Tibial nerve (tissue), 4 donors: ENCODE measurements around the gene FAM131B. TPM values are rescaled to one million over a fixed set of nuclear protein-coding genes. Genes with fewer than 3 reads are reported as not detected.

Experiments used
- DNase-seq, 2 donors: peaks; one replicate each; pipeline ENCODE4 v3.0.0-alpha.2; 2019; ENCODE audit warnings: low spot score in 2 of 2
- H3K27ac ChIP-seq, 4 donors: fragments of 200-600 bp; sonication (generic) in 3 of 4; one replicate each; pipeline ENCODE4 v1.5.1; 2017 to 2019; ENCODE audit warnings: mild to moderate bottlenecking in 1 of 4
- H3K27me3 ChIP-seq, 2 donors: fragments of 200-600 bp; sonication (generic) in 1 of 2; one replicate each; pipeline versions ENCODE4 v1.5.1 to v1.6.0; 2017 to 2019
- H3K36me3 ChIP-seq, 3 donors: fragments of 200-600 bp; sonication (generic); one replicate each; pipeline ENCODE4 v1.5.1; 2018 to 2019
- H3K4me1 ChIP-seq, 4 donors: fragments of 200-600 bp; sonication (generic) in 3 of 4; one replicate each; pipeline ENCODE4 v1.5.1; 2017 to 2019
- H3K4me3 ChIP-seq, 4 donors: fragments of 200-600 bp; sonication (generic) in 3 of 4; one replicate each; pipeline ENCODE4 v1.5.1; 2017 to 2019; ENCODE audit warnings: mild to moderate bottlenecking in 1 of 4, moderate library complexity in 1 of 4
- H3K9me3 ChIP-seq, 4 donors: fragments of 200-600 bp; sonication (generic) in 3 of 4; one replicate each; pipeline ENCODE4 v1.5.1; 2017 to 2019
- EP300 ChIP-seq, 2 donors: sonication (generic); formaldehyde crosslinking; IDR thresholded peaks; one replicate each; pipeline ENCODE4 v1.6.1; 2017; ENCODE audit warnings: antibody characterized with exemption in 2 of 2, mild to moderate bottlenecking in 1 of 2
- POLR2A ChIP-seq, 2 donors: fragments of 450-650 bp; IDR thresholded peaks; one replicate each; pipeline ENCODE4 v1.6.1; 2017; ENCODE audit warnings: antibody characterized with exemption in 2 of 2, mild to moderate bottlenecking in 2 of 2, moderate library complexity in 2 of 2
- WGBS, 2 donors: methylation state at CpG; one replicate each; pipeline ENCODE4 v1.1.5; 2018; 5-methylcytosine and 5-hydroxymethylcytosine counted together
- total RNA-seq, 4 donors: library from RNA; depleted of rRNA; stranded (reverse); fragments of >200 nt; gene quantifications; one replicate each; pipeline ENCODE4 v1.1.0, GENCODE V29; 2016
- TF ChIP-seq, protein P1 (sequence below), 5 experiments: fragments of 200-600 bp in 3 of 5; fragments of 450-650 bp in 2 of 5; sonication (generic) in 3 of 5; IDR thresholded peaks; one replicate each; pipeline ENCODE4 v1.5.1; 2016 to 2019; ENCODE audit warnings: antibody characterized with exemption in 5 of 5, mild to moderate bottlenecking in 3 of 5, moderate library complexity in 2 of 5

Gene FAM131B
- total RNA-seq, 4 donors from 2014 or later: 1.2 to 9.0 (median 1.5) TPM

DNA sequence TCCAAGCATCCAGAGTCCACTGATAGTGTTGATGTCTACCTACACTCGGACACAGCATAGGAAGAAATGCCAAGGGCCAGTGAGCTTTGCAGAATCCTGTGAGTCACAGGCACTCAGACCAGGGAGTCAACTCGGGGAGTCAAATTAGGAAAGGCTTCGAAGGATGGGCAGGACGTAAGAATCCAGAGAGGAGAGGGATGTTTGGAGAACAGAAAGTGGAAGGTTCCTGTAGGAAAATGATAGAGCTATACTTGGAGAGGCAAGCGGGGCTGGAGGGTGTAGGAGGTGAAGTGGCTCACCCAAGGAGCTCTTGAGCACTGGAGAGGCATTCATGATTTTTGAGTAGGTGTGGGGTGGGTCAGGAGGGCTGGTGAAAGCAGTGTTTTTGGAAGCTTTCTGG lies 21.6 kb upstream of the FAM131B start:
- no peak for DNase-seq
- Histone ChIP-seq H3K27me3 (no peaks in the 10 kb centered on the region), H3K4me1 (peaks cover 0 to 81% (median 50%) of the 10 kb centered on the region in 4 donors), H3K27ac (peak overlapping the region in 3 of 4 donors; percentile 50 to 99 (median 96)), H3K4me3 (peak overlapping the region in 1 of 4 donors; percentile 70), H3K9me3 (no peaks in the 10 kb centered on the region), H3K36me3 (peaks cover 0 to 24% (median 5%) of the 10 kb centered on the region in 3 donors)
- TF ChIP-seq, protein P1, sequence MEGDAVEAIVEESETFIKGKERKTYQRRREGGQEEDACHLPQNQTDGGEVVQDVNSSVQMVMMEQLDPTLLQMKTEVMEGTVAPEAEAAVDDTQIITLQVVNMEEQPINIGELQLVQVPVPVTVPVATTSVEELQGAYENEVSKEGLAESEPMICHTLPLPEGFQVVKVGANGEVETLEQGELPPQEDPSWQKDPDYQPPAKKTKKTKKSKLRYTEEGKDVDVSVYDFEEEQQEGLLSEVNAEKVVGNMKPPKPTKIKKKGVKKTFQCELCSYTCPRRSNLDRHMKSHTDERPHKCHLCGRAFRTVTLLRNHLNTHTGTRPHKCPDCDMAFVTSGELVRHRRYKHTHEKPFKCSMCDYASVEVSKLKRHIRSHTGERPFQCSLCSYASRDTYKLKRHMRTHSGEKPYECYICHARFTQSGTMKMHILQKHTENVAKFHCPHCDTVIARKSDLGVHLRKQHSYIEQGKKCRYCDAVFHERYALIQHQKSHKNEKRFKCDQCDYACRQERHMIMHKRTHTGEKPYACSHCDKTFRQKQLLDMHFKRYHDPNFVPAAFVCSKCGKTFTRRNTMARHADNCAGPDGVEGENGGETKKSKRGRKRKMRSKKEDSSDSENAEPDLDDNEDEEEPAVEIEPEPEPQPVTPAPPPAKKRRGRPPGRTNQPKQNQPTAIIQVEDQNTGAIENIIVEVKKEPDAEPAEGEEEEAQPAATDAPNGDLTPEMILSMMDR (IDR thresholded peaks at IDR 0.05): no peak
- WGBS, 2 donors: 38 to 52% methylated on average over 5 of the region's 5 CpGs

DNA sequence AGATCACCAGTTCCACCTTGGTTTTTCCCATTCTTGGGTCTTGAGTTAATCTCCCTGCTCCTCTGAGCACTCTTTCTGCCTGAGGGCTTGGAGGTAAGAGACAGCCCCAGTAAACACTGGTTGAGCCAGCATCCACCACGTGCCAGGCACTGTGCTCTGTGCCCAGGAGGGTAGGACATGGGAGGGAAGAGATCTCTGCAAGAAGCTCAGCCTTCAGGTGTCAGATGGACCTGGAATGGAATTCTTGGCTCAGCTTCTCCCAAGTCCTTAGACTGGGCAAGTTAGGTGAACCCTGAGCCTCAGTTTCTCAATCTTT lies 21.1 kb upstream of the FAM131B start:
- DNase-seq: no peak
- H3K9me3 ChIP-seq: no peaks in the 10 kb centered on the region
- peak overlapping the region in 3 of 4 donors; percentile 50 to 99 (median 96) for H3K27ac ChIP-seq
- TF ChIP-seq EP300 (IDR thresholded peaks at IDR 0.05) (no peak), POLR2A (IDR thresholded peaks at IDR 0.05) (no peak)
- TF ChIP-seq, protein P1 (IDR thresholded peaks at IDR 0.05): no peak
- H3K4me1 ChIP-seq: peaks cover 0 to 81% (median 50%) of the 10 kb centered on the region in 4 donors
- peaks cover 0 to 18% (median 5%) of the 10 kb centered on the region in 3 donors for H3K36me3 ChIP-seq
- no peaks in the 10 kb centered on the region for H3K27me3 ChIP-seq
- peak overlapping the region in 2 of 4 donors; percentile 70 to 96 for H3K4me3 ChIP-seq
- WGBS, 2 donors: 56 to 79% methylated on average over 1 of the region's 1 CpG

DNA sequence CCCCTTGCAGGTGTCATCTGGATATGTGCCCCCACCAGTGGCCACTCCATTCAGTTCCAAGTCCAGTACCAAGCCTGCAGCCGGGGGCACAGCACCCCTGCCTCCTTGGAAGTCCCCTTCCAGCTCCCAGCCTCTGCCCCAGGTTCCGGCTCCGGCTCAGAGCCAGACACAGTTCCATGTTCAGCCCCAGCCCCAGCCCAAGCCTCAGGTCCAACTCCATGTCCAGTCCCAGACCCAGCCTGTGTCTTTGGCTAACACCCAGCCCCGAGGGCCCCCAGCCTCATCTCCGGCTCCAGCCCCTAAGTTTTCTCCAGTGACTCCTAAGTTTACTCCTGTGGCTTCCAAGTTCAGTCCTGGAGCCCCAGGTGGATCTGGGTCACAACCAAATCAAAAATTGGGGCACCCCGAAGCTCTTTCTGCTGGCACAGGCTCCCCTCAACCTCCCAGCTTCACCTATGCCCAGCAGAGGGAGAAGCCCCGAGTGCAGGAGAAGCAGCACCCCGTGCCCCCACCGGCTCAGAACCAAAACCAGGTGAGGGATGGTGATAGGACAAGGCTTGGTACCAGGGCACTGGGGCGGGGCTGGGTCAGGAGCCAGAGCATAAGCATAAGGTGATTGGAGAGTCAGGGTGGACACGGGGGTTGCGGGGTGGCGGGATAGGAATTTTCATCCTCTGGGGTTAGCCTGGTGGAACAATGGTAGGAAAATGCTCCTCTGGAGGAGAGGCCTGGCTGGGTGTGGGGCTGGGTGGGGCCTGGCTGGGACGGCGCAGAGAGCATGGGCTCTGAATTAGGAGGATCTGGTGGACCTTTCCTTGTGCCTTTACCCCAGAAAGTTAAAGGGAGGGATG lies 20.5 kb upstream of the FAM131B start:
- H3K9me3 ChIP-seq: no peaks in the 10 kb centered on the region
- WGBS, 2 donors: 76 to 84% methylated on average over 15 of the region's 15 CpGs
- peaks cover 0 to 12% (median 0%) of the 10 kb centered on the region in 3 donors for H3K36me3 ChIP-seq
- H3K27ac ChIP-seq: peak overlapping the region; percentile 89 to 99 (median 97)
- peaks cover 0 to 77% (median 50%) of the 10 kb centered on the region in 4 donors for H3K4me1 ChIP-seq
- TF ChIP-seq, protein P1 (IDR thresholded peaks at IDR 0.05): no peak
- TF ChIP-seq EP300 (IDR thresholded peaks at IDR 0.05) (no peak), POLR2A (IDR thresholded peaks at IDR 0.05) (no peak)
- peak overlapping the region; percentile 70 to 96 (median 90) for H3K4me3 ChIP-seq
- no peak for DNase-seq
- no peaks in the 10 kb centered on the region for H3K27me3 ChIP-seq

DNA sequence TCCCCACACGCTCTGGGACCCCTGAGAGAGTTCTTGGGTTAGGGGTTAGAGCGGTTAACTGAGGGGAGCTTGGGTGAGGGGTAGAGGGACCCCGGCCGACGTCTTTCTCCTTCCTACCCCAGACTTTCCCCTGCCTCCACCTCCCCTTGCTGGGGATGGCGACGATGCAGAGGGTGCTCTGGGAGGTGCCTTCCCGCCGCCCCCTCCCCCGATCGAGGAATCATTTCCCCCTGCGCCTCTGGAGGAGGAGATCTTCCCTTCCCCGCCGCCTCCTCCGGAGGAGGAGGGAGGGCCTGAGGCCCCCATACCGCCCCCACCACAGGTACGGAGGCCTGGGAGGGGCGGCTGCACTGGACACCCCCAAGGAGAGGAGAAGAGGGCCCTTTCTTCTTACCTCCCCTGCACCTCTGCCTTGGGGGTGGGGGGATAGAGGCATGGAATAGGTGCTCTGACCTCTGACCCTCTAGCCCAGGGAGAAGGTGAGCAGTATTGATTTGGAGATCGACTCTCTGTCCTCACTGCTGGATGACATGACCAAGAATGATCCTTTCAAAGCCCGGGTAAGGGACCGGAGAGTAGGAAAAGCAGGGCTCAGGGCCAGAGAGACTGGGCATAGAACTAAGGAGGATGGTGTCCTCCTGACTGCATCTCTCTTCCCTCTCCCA lies 19.7 kb upstream of the FAM131B start:
- Histone ChIP-seq H3K9me3 (no peaks in the 10 kb centered on the region), H3K27ac (peak overlapping the region; percentile 89 to 99 (median 97)), H3K4me3 (peak overlapping the region; percentile 70 to 96 (median 90)), H3K27me3 (no peaks in the 10 kb centered on the region), H3K4me1 (peaks cover 0 to 70% (median 50%) of the 10 kb centered on the region in 4 donors), H3K36me3 (peaks cover 0 to 5% (median 0%) of the 10 kb centered on the region in 3 donors)
- TF ChIP-seq EP300 (IDR thresholded peaks at IDR 0.05): no peak
- TF ChIP-seq POLR2A (IDR thresholded peaks at IDR 0.05): no peak
- TF ChIP-seq, protein P1 (IDR thresholded peaks at IDR 0.05): no peak
- no peak for DNase-seq
- WGBS, 2 donors: 16 to 20% methylated on average over 18 of the region's 21 CpGs
